Hematopoietic multipotent progenitor cell treated with erythropoietin and hydrocortisone succinate and interleukin-3 and kit ligand, for 15 days (in vitro differentiated cells): Measurements from ENCODE around the gene USF1.
"Not testable (repeated sequence)": the region's sequence is repeated elsewhere in the genome, so short reads cannot be mapped to it uniquely, and the experiment has no call there.

Experiments used
- DNase-seq: peaks from one replicate; pipeline ENCODE4 v3.0.0-alpha.2; 2015; ENCODE audit warnings: low spot score

The USF1 gene

GRCh38 chr1:161048949-161049722 is 3.4 kb upstream of the USF1 start:
- no peak for DNase-seq

- DNase-seq, result no peak
Measured at GRCh38 chr1:161047436-161048420, 2.0 kb upstream of the USF1 start.

GRCh38 chr1:161046605-161047228 is 940 bp upstream of the USF1 start:
- no peak for DNase-seq

GRCh38 chr1:161044908-161045735 is 655 bp downstream of the USF1 start:
- DNase-seq, result peak; percentile 73

- DNase-seq, result peak; percentile 33
Measured at GRCh38 chr1:161044535-161044907, 1.3 kb downstream of the USF1 start.

GRCh38 chr1:161039546-161039945 is 6.2 kb downstream of the USF1 start:
- no peak for DNase-seq

GRCh38 chr1:161039154-161039545 is 6.6 kb downstream of the USF1 start:
- no peak for DNase-seq

- DNase-seq, result peak; percentile 68
Measured at GRCh38 chr1:161038523-161039153, 7.1 kb downstream of the USF1 start, which contains the start of gene TSTD1. Gene TSTD1, minus strand, starts transcription at chr1:161038964. Its CDS starts 75 bp downstream, at chr1:161038889.

GRCh38 chr1:161037661-161038522 is 7.9 kb downstream of the USF1 start:
- DNase-seq, result no peak

GRCh38 chr1:161033751-161034150 is 12.0 kb downstream of the USF1 start:
- DNase-seq, result no peak

GRCh38 chr1:161032409-161032808 is 13.4 kb downstream of the USF1 start:
- no peak for DNase-seq

GRCh38 chr1:161031874-161032273 is 13.9 kb downstream of the USF1 start:
- DNase-seq, result no peak

- not testable (repeated sequence) for DNase-seq
Measured at GRCh38 chr1:161029466-161029865, 16.3 kb downstream of the USF1 start.

GRCh38 chr1:161026954-161027353 is 18.8 kb downstream of the USF1 start:
- not testable (repeated sequence) for DNase-seq

GRCh38 chr1:161022432-161022831 is 23.3 kb downstream of the USF1 start:
- not testable (repeated sequence) for DNase-seq

GRCh38 chr1:161021970-161022353 is 23.8 kb downstream of the USF1 start:
- no peak for DNase-seq

- DNase-seq, result peak; percentile 84
Measured at GRCh38 chr1:161021165-161021969, 24.4 kb downstream of the USF1 start.

GRCh38 chr1:161020509-161021164 is 25.1 kb downstream of the USF1 start, which contains the start of gene F11R:
Gene F11R, minus strand, starts transcription at chr1:161021152. Its CDS starts 79 bp downstream, at chr1:161021073.
- peak; percentile 62 for DNase-seq
